Activated T-helper 17 cell treated with anti-CD3 and anti-CD28 coated beads, Interleukin-2, amount 50 U/mL, for 72 hours (primary cell): ENCODE results near the gene AQP5. TPM values are rescaled to one million over a fixed set of nuclear protein-coding genes. Genes with fewer than 3 reads are reported as not detected.

Experiments
- ATAC-seq: fragments of 150-1000 bp; cut with Tn5 transposase; replicated peaks from 2 replicates; pipeline ENCODE4 v1.10.0; 2021; ENCODE audit warnings: mild to moderate bottlenecking, moderate library complexity
- H3K27ac Mint-ChIP-seq: one replicate; pipeline ENCODE4 v1.8.0; 2022; ENCODE audit warnings: mixed read lengths
- H3K27me3 Mint-ChIP-seq: one replicate; pipeline ENCODE4 v1.8.0; 2022; ENCODE audit warnings: mixed read lengths
- H3K36me3 Mint-ChIP-seq: one replicate; pipeline ENCODE4 v1.8.0; 2022; ENCODE audit warnings: low read depth, mild to moderate bottlenecking, mixed read lengths
- H3K4me1 Mint-ChIP-seq: one replicate; pipeline ENCODE4 v1.8.0; 2022; ENCODE audit warnings: mixed read lengths
- H3K4me3 Mint-ChIP-seq: one replicate; pipeline ENCODE4 v1.8.0; 2022; ENCODE audit warnings: mild to moderate bottlenecking, mixed read lengths
- H3K9me3 Mint-ChIP-seq: one replicate; pipeline ENCODE4 v1.8.0; 2022; ENCODE audit warnings: mixed read lengths
- total RNA-seq, 2 donors: library from RNA; stranded (reverse); gene quantifications; one replicate each; pipeline ENCODE4 v1.2.3, GENCODE V29; 2022

AQP5 gene
- total RNA-seq, 2 donors from 2014 or later = not detected

GRCh38 chr12:49941556-49942511, 19.8 kb upstream of the AQP5 start:
- H3K27ac Mint-ChIP-seq = no peak overlapping the region
- no peaks in the 10 kb centered on the region for H3K9me3 Mint-ChIP-seq
- no peaks in the 10 kb centered on the region for H3K27me3 Mint-ChIP-seq
- H3K36me3 Mint-ChIP-seq = no peaks in the 10 kb centered on the region
- H3K4me3 Mint-ChIP-seq = peak overlapping the region; percentile 83
- no peak for ATAC-seq
- peaks cover 26% of the 10 kb centered on the region for H3K4me1 Mint-ChIP-seq

- no peaks in the 10 kb centered on the region for H3K9me3 Mint-ChIP-seq
- peak overlapping the region; percentile 83 for H3K4me3 Mint-ChIP-seq
- H3K36me3 Mint-ChIP-seq = no peaks in the 10 kb centered on the region
- no peaks in the 10 kb centered on the region for H3K27me3 Mint-ChIP-seq
- no peak for ATAC-seq
- peaks cover 26% of the 10 kb centered on the region for H3K4me1 Mint-ChIP-seq
- peak overlapping the region; percentile 86 for H3K27ac Mint-ChIP-seq
These were observed 19.2 kb upstream of the AQP5 start for GRCh38 chr12:49942512-49942893.

GRCh38 chr12:49942921-49943624, 18.6 kb upstream of the AQP5 start:
- H3K27me3 Mint-ChIP-seq = no peaks in the 10 kb centered on the region
- peak overlapping the region; percentile 83 for H3K4me3 Mint-ChIP-seq
- peak; percentile 51 for ATAC-seq
- no peaks in the 10 kb centered on the region for H3K9me3 Mint-ChIP-seq
- H3K27ac Mint-ChIP-seq = peak overlapping the region; percentile 86
- no peaks in the 10 kb centered on the region for H3K36me3 Mint-ChIP-seq
- H3K4me1 Mint-ChIP-seq = peaks cover 26% of the 10 kb centered on the region

- H3K27me3 Mint-ChIP-seq = no peaks in the 10 kb centered on the region
- H3K36me3 Mint-ChIP-seq = no peaks in the 10 kb centered on the region
- no peaks in the 10 kb centered on the region for H3K9me3 Mint-ChIP-seq
- H3K4me1 Mint-ChIP-seq = peaks cover 26% of the 10 kb centered on the region
- ATAC-seq = no peak
- H3K4me3 Mint-ChIP-seq = peak overlapping the region; percentile 83
- peak overlapping the region; percentile 86 for H3K27ac Mint-ChIP-seq
These were observed 18.1 kb upstream of the AQP5 start for GRCh38 chr12:49943625-49943960.

GRCh38 chr12:49944046-49944445, 17.6 kb upstream of the AQP5 start:
- peak overlapping the region; percentile 86 for H3K27ac Mint-ChIP-seq

GRCh38 chr12:49944718-49945117, 17.0 kb upstream of the AQP5 start:
- H3K4me3 Mint-ChIP-seq = peak overlapping the region; percentile 83

More at GRCh38 chr12:49944046-49944445, 17.6 kb upstream of the AQP5 start:
- no peaks in the 10 kb centered on the region for H3K9me3 Mint-ChIP-seq
- no peaks in the 10 kb centered on the region for H3K36me3 Mint-ChIP-seq
- H3K4me1 Mint-ChIP-seq = peaks cover 26% of the 10 kb centered on the region
- no peaks in the 10 kb centered on the region for H3K27me3 Mint-ChIP-seq
- H3K4me3 Mint-ChIP-seq = peak overlapping the region; percentile 83
- no peak for ATAC-seq

GRCh38 chr12:49945394-49946080, 16.1 kb upstream of the AQP5 start:
- Mint-ChIP-seq H3K27me3 (no peaks in the 10 kb centered on the region), H3K4me1 (peaks cover 26% of the 10 kb centered on the region), H3K27ac (peak overlapping the region; percentile 86), H3K36me3 (no peaks in the 10 kb centered on the region), H3K9me3 (no peaks in the 10 kb centered on the region), H3K4me3 (peak overlapping the region; percentile 83)
- ATAC-seq = peak; percentile 97

More at GRCh38 chr12:49944718-49945117, 17.0 kb upstream of the AQP5 start:
- Mint-ChIP-seq H3K4me1 (peaks cover 26% of the 10 kb centered on the region), H3K36me3 (no peaks in the 10 kb centered on the region), H3K9me3 (no peaks in the 10 kb centered on the region), H3K27me3 (no peaks in the 10 kb centered on the region), H3K27ac (peak overlapping the region; percentile 86)
- no peak for ATAC-seq

- no peak for ATAC-seq
- H3K4me3 Mint-ChIP-seq = peak overlapping the region; percentile 83
- H3K4me1 Mint-ChIP-seq = peaks cover 26% of the 10 kb centered on the region
- H3K27ac Mint-ChIP-seq = peak overlapping the region; percentile 86
- H3K27me3 Mint-ChIP-seq = no peaks in the 10 kb centered on the region
- no peaks in the 10 kb centered on the region for H3K9me3 Mint-ChIP-seq
- H3K36me3 Mint-ChIP-seq = no peaks in the 10 kb centered on the region
These were observed 15.6 kb upstream of the AQP5 start for GRCh38 chr12:49946086-49946485.

GRCh38 chr12:49946497-49946896, 15.2 kb upstream of the AQP5 start:
- no peaks in the 10 kb centered on the region for H3K27me3 Mint-ChIP-seq
- no peaks in the 10 kb centered on the region for H3K9me3 Mint-ChIP-seq
- peak overlapping the region; percentile 83 for H3K4me3 Mint-ChIP-seq
- peak overlapping the region; percentile 86 for H3K27ac Mint-ChIP-seq
- peaks cover 26% of the 10 kb centered on the region for H3K4me1 Mint-ChIP-seq
- no peak for ATAC-seq
- H3K36me3 Mint-ChIP-seq = no peaks in the 10 kb centered on the region

- Mint-ChIP-seq H3K9me3 (no peaks in the 10 kb centered on the region), H3K4me3 (no peak overlapping the region), H3K36me3 (no peaks in the 10 kb centered on the region), H3K4me1 (peaks cover 23% of the 10 kb centered on the region), H3K27me3 (no peaks in the 10 kb centered on the region), H3K27ac (peak overlapping the region; percentile 5)
- no peak for ATAC-seq
These were observed 14.0 kb upstream of the AQP5 start for GRCh38 chr12:49947593-49948226.

- Mint-ChIP-seq H3K27me3 (peaks cover under 1% of the 10 kb centered on the region), H3K27ac (peak overlapping the region; percentile 35), H3K9me3 (no peaks in the 10 kb centered on the region), H3K4me3 (no peak overlapping the region), H3K4me1 (peaks cover 19% of the 10 kb centered on the region), H3K36me3 (no peaks in the 10 kb centered on the region)
- ATAC-seq = no peak
These were observed 12.5 kb upstream of the AQP5 start for GRCh38 chr12:49948866-49949845.

- Mint-ChIP-seq H3K27me3 (peaks cover 7% of the 10 kb centered on the region), H3K9me3 (no peaks in the 10 kb centered on the region), H3K4me3 (no peak overlapping the region), H3K36me3 (no peaks in the 10 kb centered on the region), H3K27ac (no peak overlapping the region), H3K4me1 (peaks cover 15% of the 10 kb centered on the region)
- ATAC-seq = no peak
These were observed 11.8 kb upstream of the AQP5 start for GRCh38 chr12:49949866-49950265.
